ENCODE measurements around the gene HCST. TPM values are rescaled to one million over a fixed set of nuclear protein-coding genes. Genes with fewer than 3 reads are reported as not detected.
A peak's percentile ranks its signal among the peaks of the same experiment; 100 is the strongest.

Gene HCST
- total and polyA plus RNA-seq, 2 of the 13 experiments (the other 11 are each of a cell fraction or from before 2014, with no cell fraction given) = 0.24 to 1.2 TPM

- TF ChIP-seq AFF4 (CRISPR knock-in tag; IDR thresholded peaks at IDR 0.05) = no peak
- no peak for TF ChIP-seq ZNF124 (CRISPR knock-in tag; IDR thresholded peaks at IDR 0.05)
- TF ChIP-seq PHF21A (CRISPR knock-in tag; IDR thresholded peaks at IDR 0.05) = peak; percentile 81
- TF ChIP-seq LCORL (IDR thresholded peaks at IDR 0.05) = no peak
- TF ChIP-seq LCORL (CRISPR knock-in tag; IDR thresholded peaks at IDR 0.05) = peak; percentile 57; the same call in 1 of the 2 replicates
- TF ChIP-seq POGK (CRISPR knock-in tag; conservative IDR thresholded peaks at IDR 0.05) = peak; percentile 65; the same call in 1 of the 2 replicates
- TF ChIP-seq ZNF235 (CRISPR knock-in tag; IDR thresholded peaks at IDR 0.05; ENCODE audit: borderline replicate concordance) = 0 out of 2 replicates have a peak, but pooled peaks have one; percentile 31
- TF ChIP-seq KLF13 (CRISPR knock-in tag; IDR thresholded peaks at IDR 0.05) = no peak
- TF ChIP-seq XRCC5 (optimal IDR thresholded peaks at IDR 0.05; ENCODE audit: low read length) = peak; percentile 47
- no peak for TF ChIP-seq ATM (IDR thresholded peaks at IDR 0.05; ENCODE audit: borderline replicate concordance)
- no peak for TF ChIP-seq ZNF597 (CRISPR knock-in tag; IDR thresholded peaks at IDR 0.05)
- TF ChIP-seq ZMYM3 (CRISPR knock-in tag; IDR thresholded peaks at IDR 0.05) = no peak
- TF ChIP-seq ZNF18 (CRISPR knock-in tag; IDR thresholded peaks at IDR 0.05; ENCODE audit: insufficient replicate concordance) = no peak
- no peak for TF ChIP-seq ZNF816 (CRISPR knock-in tag; IDR thresholded peaks at IDR 0.05; ENCODE audit: borderline replicate concordance)
- TF ChIP-seq ZNF891 (CRISPR knock-in tag; IDR thresholded peaks at IDR 0.05) = peak; percentile 70; the same call in 1 of the 2 replicates
- TF ChIP-seq GZF1 (CRISPR knock-in tag; IDR thresholded peaks at IDR 0.05) = 0 out of 2 replicates have a peak, but pooled peaks have one; percentile 50
- no peak for TF ChIP-seq BATF2 (CRISPR knock-in tag; IDR thresholded peaks at IDR 0.05)
- no peak for TF ChIP-seq EZH2 (conservative IDR thresholded peaks at IDR 0.05; ENCODE audit: low read depth, low read length)
- 0 out of 2 replicates have a peak, but pooled peaks have one; percentile 31 for TF ChIP-seq ZBTB7B (CRISPR knock-in tag; IDR thresholded peaks at IDR 0.05)
- TF ChIP-seq CENPT (CRISPR knock-in tag; IDR thresholded peaks at IDR 0.05; ENCODE audit: low read depth) = no peak
These were observed 41.3 kb upstream of the HCST start (continued) for GRCh38 chr19:35860818-35861639.
